Bronchial epithelial cell (primary cell): ENCODE measurements around the gene ALDOC. TPM values are rescaled to one million over a fixed set of nuclear protein-coding genes. Genes with fewer than 3 reads are reported as not detected.

Source experiments
- DNase-seq: peaks from one replicate; pipeline ENCODE4 v3.0.0-alpha.2; 2010; ENCODE audit warnings: low read depth
- FAIRE-seq: peaks from 2 replicates; lab custom pipeline; 2011; peaks lifted over from hg19 to GRCh38; lab: Jason Lieb, UNC
- H3K27me3 ChIP-seq: 2 replicates; pipeline ENCODE4 v1.5.1; 2011; ENCODE audit warnings: low read length; ENCODE audit not compliant: control insufficient read depth, insufficient read depth
- H3K36me3 ChIP-seq: 2 replicates; pipeline ENCODE4 v1.5.1; 2011; ENCODE audit warnings: low read length; ENCODE audit not compliant: control insufficient read depth, insufficient read depth
- H3K4me3 ChIP-seq: 2 replicates; pipeline ENCODE4 v1.5.1; 2011; ENCODE audit warnings: mild to moderate bottlenecking, low read depth, low read length, control low read depth
- total RNA-seq: library from RNA; depleted of rRNA; stranded (reverse); fragments of >200 nt; gene quantifications from 2 replicates; pipeline ENCODE4 v1.2.1, GENCODE V29; 2014
- TF ChIP-seq, protein P1 (sequence below): IDR thresholded peaks from 2 replicates; pipeline ENCODE4 v1.5.1; 2011; ENCODE audit warnings: mild to moderate bottlenecking, moderate library complexity, low read length, control low read depth, inconsistent platforms; ENCODE audit not compliant: insufficient read depth, severe bottlenecking

ALDOC gene
- total RNA-seq, 1 donor from 2014 or later = 53.4 TPM

DNA sequence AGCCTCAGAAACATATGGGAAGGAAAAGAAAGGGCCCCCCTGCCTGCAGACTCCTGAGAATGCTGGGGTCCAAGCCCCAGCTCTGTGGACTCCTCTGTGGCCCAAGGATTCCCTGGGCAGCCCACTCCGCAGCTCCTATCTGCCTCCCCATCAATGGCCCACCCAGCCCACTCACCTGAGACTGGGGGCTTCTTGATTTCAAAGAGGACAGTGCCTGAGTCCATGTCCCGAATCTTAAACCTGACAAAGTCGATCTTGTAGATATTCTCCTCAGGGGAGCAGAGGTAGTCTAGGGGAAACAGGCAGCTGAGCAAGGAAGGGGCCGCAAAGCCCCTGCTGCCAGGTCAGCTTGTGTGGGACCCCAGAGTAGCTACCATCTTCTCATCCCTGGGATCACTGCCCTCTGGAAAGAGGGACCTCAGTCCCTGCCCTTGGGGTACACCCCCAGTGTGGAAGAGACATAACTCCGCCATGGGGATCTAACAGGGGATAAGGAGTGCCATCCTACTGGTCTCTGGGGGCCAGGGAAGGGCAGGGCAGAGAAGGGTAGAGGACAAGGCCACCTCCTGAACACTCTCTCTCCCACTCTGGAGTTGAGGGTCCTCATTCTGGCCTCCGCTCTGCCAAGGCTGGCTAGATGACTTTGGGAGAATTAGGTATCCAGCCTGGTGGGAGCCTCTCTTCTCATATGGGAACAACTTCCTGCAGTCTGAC, 28.1 kb downstream of the ALDOC start:
- Histone ChIP-seq H3K4me3 (no peak overlapping the region), H3K27me3 (no peaks in the 10 kb centered on the region), H3K36me3 (peaks cover 3% of the 10 kb centered on the region)
- no peak for DNase-seq
- no peak for FAIRE-seq
- TF ChIP-seq, protein P1, sequence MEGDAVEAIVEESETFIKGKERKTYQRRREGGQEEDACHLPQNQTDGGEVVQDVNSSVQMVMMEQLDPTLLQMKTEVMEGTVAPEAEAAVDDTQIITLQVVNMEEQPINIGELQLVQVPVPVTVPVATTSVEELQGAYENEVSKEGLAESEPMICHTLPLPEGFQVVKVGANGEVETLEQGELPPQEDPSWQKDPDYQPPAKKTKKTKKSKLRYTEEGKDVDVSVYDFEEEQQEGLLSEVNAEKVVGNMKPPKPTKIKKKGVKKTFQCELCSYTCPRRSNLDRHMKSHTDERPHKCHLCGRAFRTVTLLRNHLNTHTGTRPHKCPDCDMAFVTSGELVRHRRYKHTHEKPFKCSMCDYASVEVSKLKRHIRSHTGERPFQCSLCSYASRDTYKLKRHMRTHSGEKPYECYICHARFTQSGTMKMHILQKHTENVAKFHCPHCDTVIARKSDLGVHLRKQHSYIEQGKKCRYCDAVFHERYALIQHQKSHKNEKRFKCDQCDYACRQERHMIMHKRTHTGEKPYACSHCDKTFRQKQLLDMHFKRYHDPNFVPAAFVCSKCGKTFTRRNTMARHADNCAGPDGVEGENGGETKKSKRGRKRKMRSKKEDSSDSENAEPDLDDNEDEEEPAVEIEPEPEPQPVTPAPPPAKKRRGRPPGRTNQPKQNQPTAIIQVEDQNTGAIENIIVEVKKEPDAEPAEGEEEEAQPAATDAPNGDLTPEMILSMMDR = no peak

DNA sequence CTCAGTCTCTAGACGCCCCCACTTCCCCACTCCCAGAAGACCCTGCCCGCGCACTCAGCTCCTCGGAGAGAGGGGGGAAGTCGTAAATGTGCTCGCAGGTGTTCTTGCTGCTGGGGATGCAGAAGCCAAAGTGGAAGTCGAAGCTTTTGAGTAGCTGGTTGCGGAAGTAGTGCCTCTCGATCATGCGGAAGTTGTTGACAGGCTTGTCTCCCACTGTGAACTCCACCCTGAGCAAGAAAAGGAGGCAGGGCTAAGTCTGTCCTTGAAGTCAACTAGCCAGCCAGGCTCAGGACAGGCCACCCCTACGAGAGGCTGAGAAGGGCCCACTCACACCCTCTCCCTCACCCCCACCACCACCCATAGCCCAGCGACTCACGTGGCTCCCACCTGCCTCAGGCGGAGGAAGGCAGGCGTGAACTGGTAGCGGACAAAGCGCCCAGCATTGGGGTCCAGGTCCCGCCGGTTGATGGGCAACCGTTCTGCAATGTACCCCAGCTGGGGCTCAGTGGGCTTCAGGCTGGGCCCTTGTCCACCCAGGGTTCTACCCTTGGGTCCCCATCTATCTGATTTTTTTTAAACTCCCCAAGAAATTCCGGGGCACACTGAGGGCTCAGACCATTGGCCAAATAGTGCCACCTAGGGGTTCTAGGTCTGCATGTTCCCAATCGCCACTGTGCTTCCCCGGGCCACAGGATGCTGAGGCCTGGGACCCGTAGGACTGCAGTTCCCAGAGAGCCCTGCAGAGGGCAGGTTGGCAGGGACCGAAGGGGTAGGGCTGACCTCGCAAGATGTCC, 28.9 kb downstream of the ALDOC start:
- TF ChIP-seq, protein P1 = peak; percentile 92
- FAIRE-seq (no peak), DNase-seq (peak; percentile 56)
- H3K4me3 ChIP-seq = no peak overlapping the region
- no peaks in the 10 kb centered on the region for H3K27me3 ChIP-seq
- H3K36me3 ChIP-seq = peaks cover 3% of the 10 kb centered on the region

DNA sequence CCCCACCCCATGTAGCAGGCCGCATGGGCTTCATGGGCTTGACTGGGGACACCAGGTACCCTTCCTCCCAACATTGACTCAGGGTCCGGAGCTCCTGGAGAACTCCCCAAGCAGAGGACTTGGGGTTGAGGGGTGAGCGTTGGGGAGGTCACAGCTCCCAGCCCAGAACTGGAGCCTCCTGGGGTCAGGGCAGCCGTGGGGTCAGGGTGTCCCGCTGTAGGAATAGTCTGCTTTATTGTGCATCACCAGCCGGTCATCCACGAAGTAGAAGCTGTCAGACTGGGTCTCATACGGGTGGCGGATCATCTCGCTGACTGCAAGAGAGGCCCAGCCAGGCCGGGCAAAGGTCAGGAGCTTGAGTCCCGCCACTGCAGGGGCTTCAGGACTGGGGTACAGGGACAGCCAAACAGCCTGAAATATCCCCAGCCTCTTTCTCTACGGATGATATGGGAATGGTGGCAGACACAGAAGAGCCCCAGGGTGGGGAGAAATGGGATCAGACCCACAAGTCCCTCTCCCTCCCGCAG, 29.5 kb downstream of the ALDOC start:
- H3K36me3 ChIP-seq = peaks cover 3% of the 10 kb centered on the region
- FAIRE-seq = no peak

DNA sequence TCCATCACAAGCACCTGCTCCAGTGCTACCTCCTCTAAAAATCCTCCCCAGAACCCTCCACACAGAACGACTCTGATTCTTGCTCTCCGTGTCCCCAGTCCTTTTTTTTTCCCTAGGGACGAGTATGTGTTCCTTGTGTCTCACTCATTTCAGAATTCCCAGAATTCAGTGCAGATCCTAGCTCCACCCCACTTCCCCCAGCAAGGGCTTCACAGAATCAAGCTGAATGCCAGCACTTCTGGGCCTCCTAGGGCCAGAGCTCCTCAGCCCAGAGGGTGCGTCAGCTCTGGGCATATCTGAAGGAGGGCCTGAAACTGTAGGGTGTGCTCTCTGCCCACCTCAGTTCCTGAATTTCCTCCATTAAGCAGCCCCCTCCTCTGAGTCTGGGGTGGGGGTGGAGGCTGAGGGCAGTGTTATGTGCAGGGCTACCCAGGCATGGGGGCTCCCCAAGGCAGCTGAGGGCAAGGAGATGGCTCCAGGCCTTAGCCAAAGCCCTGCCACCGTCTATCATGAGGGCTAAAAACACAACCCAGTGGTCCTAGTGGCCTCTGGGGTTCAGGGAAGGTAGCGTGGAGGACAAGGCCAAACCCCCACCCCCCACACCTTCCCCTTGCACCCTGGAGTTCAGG, 30.8 kb downstream of the ALDOC start:
- no peaks in the 10 kb centered on the region for H3K27me3 ChIP-seq
- H3K4me3 ChIP-seq = no peak overlapping the region
- DNase-seq = no peak
- H3K36me3 ChIP-seq = peaks cover 3% of the 10 kb centered on the region
- TF ChIP-seq, protein P1 = no peak
- FAIRE-seq = no peak

More for the DNA sequence above, 29.5 kb downstream of the ALDOC start:
- Histone ChIP-seq H3K4me3 (no peak overlapping the region), H3K27me3 (no peaks in the 10 kb centered on the region)
- DNase-seq = no peak
- TF ChIP-seq, protein P1 = no peak

DNA sequence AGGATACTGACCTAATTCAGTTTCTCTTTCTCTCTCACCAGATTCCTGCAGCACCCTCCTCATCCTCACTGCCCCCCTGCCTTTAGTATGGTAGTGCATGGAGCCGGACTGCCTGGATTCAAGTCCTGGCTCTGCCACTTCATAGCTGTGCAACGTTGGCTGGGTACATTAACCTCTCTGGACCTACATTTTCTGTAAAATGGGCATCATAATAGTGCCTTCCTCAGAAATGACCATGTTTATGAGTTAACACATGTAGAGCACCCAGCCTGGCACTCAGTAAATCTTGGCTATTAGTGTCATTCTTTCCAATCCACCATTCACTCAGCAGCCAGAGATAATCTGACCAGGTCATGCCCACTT, 31.6 kb downstream of the ALDOC start:
- DNase-seq (no peak), FAIRE-seq (no peak)
- Histone ChIP-seq H3K27me3 (no peaks in the 10 kb centered on the region), H3K36me3 (peaks cover 3% of the 10 kb centered on the region), H3K4me3 (no peak overlapping the region)
- TF ChIP-seq, protein P1 = no peak
